NCI-H2107 (cell line): ENCODE data around the gene RFC4.

Source experiments
- DNase-seq: peaks from one replicate; lab custom pipeline; 2025; lab: John Stamatoyannopoulos, UW

The RFC4 gene

DNA sequence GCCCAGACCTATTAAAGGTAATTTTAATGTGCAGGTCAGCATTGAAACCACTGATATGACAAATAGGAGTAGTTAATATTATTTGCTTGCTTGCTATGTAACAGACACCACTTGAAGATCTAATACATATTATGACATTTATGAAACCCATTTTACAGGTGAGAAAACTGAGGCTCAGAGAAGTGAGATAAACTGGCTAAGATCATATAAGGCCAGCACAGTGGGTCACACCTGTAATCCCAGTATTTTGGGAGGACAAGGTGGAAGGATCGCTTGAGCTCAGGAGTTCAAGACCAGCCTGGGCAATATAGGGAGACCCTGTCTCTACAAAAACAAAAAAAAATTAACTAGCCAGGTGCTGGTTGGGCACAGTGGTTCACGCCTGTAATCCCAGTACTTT is 56.0 kb downstream of the RFC4 start:
- DNase-seq: no peak

DNA sequence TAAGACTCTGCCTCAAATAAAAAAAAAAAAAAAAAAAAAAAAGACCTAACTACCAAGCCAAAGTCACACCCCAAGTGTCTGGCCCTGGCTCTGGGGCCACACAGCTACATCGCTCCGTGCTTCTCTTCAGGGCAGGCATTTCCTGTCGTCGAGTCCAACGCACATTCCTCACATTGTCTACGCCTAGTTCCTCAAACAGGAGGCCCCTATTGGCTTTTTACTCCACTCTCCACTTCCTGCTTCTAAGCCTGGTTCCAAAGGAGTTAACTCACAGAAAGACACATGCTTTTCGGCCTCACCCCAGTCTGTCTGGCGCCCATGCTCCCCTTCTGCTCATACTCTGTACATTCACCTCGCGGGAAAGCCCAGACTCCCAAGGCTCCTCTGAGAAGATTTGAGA is 60.3 kb downstream of the RFC4 start:
- DNase-seq: no peak

DNA sequence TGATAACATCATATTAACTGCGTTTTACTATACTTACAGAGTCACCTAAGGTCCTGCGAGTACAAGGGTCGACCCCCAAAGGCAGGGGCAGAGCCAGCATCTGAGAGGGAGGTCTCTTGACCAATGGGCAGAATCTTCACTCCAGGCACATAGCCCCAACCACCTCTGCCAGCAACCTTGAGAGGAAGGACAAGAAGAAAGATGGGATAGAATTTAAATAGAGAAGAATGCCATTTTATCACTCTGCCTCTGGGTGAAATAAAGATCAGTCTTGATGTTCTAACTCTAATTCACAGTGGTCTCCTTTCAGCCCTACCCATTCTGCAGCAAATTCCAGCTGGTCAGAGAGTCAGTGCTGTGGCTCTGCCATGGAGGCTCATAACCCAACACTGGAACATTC is 62.6 kb downstream of the RFC4 start:
- no peak for DNase-seq

DNA sequence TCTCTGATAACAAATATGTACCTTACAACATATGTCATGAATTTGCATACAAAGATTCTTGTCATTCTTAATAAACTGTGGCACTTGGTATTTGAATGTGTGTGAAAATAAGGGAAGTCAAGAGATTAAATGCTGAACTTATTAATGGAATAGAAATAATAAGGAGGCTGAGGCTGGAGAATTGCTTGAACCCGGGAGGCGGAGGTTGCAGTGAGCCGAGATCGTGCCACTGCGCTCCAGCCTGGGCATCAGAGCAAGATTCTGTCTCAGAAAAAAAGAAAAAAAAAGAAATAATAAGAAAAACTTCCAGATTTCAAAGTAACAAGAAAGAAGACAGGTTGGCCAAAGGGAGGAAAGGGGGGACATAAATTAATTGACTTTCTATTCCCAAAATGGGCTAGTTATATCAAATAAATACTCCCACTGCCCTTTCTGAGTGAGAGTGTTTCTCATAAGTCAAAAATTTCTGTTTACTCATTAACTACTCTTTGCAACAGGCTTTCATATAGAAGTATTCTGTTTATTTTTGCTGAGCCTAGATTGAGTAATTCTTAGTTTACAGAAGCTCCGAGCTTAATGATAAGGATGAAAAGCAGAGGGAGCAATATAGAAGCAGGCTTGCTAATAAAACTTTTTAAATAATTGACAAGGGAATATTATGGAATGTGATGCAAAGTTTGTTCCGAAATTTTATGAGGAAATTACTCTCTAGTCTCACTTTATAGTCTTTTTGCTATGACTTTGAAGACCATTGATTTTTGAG is 63.5 kb downstream of the RFC4 start:
- no peak for DNase-seq
